B cell (primary cell): ENCODE data around the gene BCAP29.

Experiments used
- CTCF ChIP-seq: fragments of 200-600 bp; IDR thresholded peaks from one replicate; pipeline ENCODE4 v1.8.0; 2022; ENCODE audit warnings: antibody characterized with exemption, mild to moderate bottlenecking
- EZH2 ChIP-seq: IDR thresholded peaks from 2 replicates; pipeline ENCODE4 v1.6.1; 2012; ENCODE audit warnings: borderline replicate concordance, low read depth, mild to moderate bottlenecking, moderate library complexity, low read length; ENCODE audit not compliant: insufficient read depth, poor library complexity, severe bottlenecking

- no peak for TF ChIP-seq CTCF
- TF ChIP-seq EZH2 = no peak
These were observed 48.5 kb downstream of the BCAP29 start for GRCh38 chr7:107628461-107629064.
